ENCODE data around the gene ST6GALNAC4. TPM values are rescaled to one million over a fixed set of nuclear protein-coding genes. Genes with fewer than 3 reads are reported as not detected.

Gene ST6GALNAC4
- total and polyA plus RNA-seq, 10 of the 15 experiments (the other 5 are each of a cell fraction or from before 2014, with no cell fraction given): 4.2 to 63.2 (median 35.2) TPM

DNA sequence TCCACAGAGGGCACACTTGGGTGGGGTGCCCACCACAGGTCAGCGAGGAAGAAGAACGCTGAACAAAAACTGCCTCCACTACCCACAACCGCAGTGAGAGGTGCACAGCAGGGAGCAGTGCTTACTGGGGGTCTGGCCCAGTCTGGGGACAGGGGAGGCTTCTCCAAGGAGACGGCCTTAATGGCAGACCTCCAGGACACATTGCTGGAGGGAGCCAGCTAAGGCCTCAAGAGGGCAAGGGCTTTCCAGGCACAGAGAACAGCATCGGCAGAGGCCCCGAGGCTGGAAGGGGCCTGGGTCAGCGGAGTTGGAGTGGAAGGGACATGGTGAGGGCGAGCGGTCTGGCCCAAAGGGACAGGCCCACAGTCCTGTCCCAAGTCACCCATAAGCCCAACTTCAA lies 29.1 kb upstream of the ST6GALNAC4 start:
- no peak overlapping the region for H3K4me3 ChIP-seq
- H4K20me1 ChIP-seq (ENCODE audit: control insufficient read depth, insufficient read depth): no peaks in the 10 kb centered on the region
- no peak for TF ChIP-seq POLR2A (IDR thresholded peaks at IDR 0.05; ENCODE audit: low read depth, low read length)
- TF ChIP-seq, protein P1, sequence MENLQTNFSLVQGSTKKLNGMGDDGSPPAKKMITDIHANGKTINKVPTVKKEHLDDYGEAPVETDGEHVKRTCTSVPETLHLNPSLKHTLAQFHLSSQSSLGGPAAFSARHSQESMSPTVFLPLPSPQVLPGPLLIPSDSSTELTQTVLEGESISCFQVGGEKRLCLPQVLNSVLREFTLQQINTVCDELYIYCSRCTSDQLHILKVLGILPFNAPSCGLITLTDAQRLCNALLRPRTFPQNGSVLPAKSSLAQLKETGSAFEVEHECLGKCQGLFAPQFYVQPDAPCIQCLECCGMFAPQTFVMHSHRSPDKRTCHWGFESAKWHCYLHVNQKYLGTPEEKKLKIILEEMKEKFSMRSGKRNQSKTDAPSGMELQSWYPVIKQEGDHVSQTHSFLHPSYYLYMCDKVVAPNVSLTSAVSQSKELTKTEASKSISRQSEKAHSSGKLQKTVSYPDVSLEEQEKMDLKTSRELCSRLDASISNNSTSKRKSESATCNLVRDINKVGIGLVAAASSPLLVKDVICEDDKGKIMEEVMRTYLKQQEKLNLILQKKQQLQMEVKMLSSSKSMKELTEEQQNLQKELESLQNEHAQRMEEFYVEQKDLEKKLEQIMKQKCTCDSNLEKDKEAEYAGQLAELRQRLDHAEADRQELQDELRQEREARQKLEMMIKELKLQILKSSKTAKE (IDR thresholded peaks at IDR 0.05; ENCODE audit: low read depth, poor library complexity, severe bottlenecking): no peak
- no peak for TF ChIP-seq RELA (IDR thresholded peaks at IDR 0.05; ENCODE audit: borderline replicate concordance, partially characterized antibody)
- no peak for TF ChIP-seq ASH2L (IDR thresholded peaks at IDR 0.05; ENCODE audit: borderline replicate concordance, low read depth)
- TF ChIP-seq KLF5 (IDR thresholded peaks at IDR 0.05; ENCODE audit: partially characterized antibody): no peak
- TF ChIP-seq, protein P2, sequence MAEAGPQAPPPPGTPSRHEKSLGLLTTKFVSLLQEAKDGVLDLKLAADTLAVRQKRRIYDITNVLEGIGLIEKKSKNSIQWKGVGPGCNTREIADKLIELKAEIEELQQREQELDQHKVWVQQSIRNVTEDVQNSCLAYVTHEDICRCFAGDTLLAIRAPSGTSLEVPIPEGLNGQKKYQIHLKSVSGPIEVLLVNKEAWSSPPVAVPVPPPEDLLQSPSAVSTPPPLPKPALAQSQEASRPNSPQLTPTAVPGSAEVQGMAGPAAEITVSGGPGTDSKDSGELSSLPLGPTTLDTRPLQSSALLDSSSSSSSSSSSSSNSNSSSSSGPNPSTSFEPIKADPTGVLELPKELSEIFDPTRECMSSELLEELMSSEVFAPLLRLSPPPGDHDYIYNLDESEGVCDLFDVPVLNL (IDR thresholded peaks at IDR 0.05; ENCODE audit: low read depth, low read length): no peak
- TF ChIP-seq NFYB (IDR thresholded peaks at IDR 0.05; ENCODE audit: insufficient read depth, low read depth, low read length): no peak
- TF ChIP-seq YY1 (IDR thresholded peaks at IDR 0.05; ENCODE audit: low read depth, low read length): no peak
- 97% methylated on average over 9 of the region's 9 CpGs for WGBS (ENCODE audit: insufficient coverage, insufficient replicate concordance, low lambda C conversion rate, missing lambda C conversion rate)
- ATAC-seq (no peak), FAIRE-seq (no peak), DNase-seq (ENCODE audit: low read depth, low spot score) (no peak)
- no peak overlapping the region for H3K9ac ChIP-seq (ENCODE audit: control insufficient read depth, insufficient read depth, low read length)
- ChIA-PET POLR2A (no interaction called here), RAD21 (ENCODE audit: unreplicated experiment) (no interaction called here), CTCF (interaction anchor here (7.7 to 13.8 kb wide), 2 partner anchors 86 to 91 kb away, joined by 261 to 332 read pairs; no protein-coding TSS in a partner anchor), SMC1A (ENCODE audit: uncharacterized antibody, unreplicated experiment) (no interaction called here)
- no peaks in the 10 kb centered on the region for H3K27me3 ChIP-seq (replicated peaks in 1 of 2; ENCODE audit: control insufficient read depth in 2 of 2, insufficient read depth in 2 of 2, low read length in 1 of 2)
- H3K9me3 ChIP-seq (replicated peaks; ENCODE audit: control insufficient read depth, insufficient read depth, low read length): no peaks in the 10 kb centered on the region
- in situ Hi-C loops (cut with MboI) (no loop called here), intact Hi-C loops (cut with micrococcal nuclease; ENCODE audit: unreplicated experiment) (no loop called here)
- no peaks in the 10 kb centered on the region for H3K79me2 ChIP-seq (ENCODE audit: control insufficient read depth, insufficient read depth, low read length)
- BruUV-seq (replicated peaks): no TSS peak
- peaks cover 0 to 11% of the 10 kb centered on the region in 2 experiments; a peak in 3 of 4 replicates for H3K36me3 ChIP-seq (ENCODE audit: control insufficient read depth in 2 of 2, insufficient read depth in 2 of 2, low read length in 1 of 2)
- no peak overlapping the region for H2AFZ ChIP-seq (ENCODE audit: control insufficient read depth, low read depth, low read length)
- peaks cover 7% of the 10 kb centered on the region for H3K4me1 ChIP-seq (ENCODE audit: control insufficient read depth, insufficient read depth, low read length)
- H3K4me2 ChIP-seq (ENCODE audit: control insufficient read depth, insufficient read depth): no peak overlapping the region
- no peak overlapping the region for H3K27ac ChIP-seq (ENCODE audit: control insufficient read depth, insufficient read depth)
